Ramos (cell line): Measurements from ENCODE around the gene ALOX5AP.

Experiments used
- in situ Hi-C: fragments of 300-500 bp; cut with MboI; formaldehyde crosslinking; loops from one replicate; pipeline ENCODE4 v1.14.3; 2022; ENCODE audit warnings: low sequenced_read_pairs; ENCODE audit not compliant: unreplicated experiment

Gene ALOX5AP

GRCh38 chr13:30712536-30713532, 22.5 kb upstream of the ALOX5AP start:
- in situ Hi-C loops, result no loop called here

GRCh38 chr13:30714629-30715371, 20.5 kb upstream of the ALOX5AP start:
- in situ Hi-C loops, result no loop called here

GRCh38 chr13:30715372-30715756, 20.0 kb upstream of the ALOX5AP start:
- in situ Hi-C loops, result no loop called here

GRCh38 chr13:30715837-30716236, 19.5 kb upstream of the ALOX5AP start:
- in situ Hi-C loops, result no loop called here

GRCh38 chr13:30718661-30719524, 16.4 kb upstream of the ALOX5AP start:
- in situ Hi-C loops, result no loop called here

- in situ Hi-C loops, result no loop called here
Measured at GRCh38 chr13:30719525-30719914, 15.8 kb upstream of the ALOX5AP start.

- in situ Hi-C loops, result no loop called here
Measured at GRCh38 chr13:30720172-30720869, 15.0 kb upstream of the ALOX5AP start.

GRCh38 chr13:30721936-30722335, 13.4 kb upstream of the ALOX5AP start:
- in situ Hi-C loops, result no loop called here

- in situ Hi-C loops, result no loop called here
Measured at GRCh38 chr13:30722361-30722760, 13.0 kb upstream of the ALOX5AP start.

GRCh38 chr13:30724778-30725177, 10.6 kb upstream of the ALOX5AP start:
- in situ Hi-C loops, result no loop called here

GRCh38 chr13:30725326-30726085, 9.8 kb upstream of the ALOX5AP start:
- in situ Hi-C loops, result no loop called here

GRCh38 chr13:30726192-30726591, 9.2 kb upstream of the ALOX5AP start:
- in situ Hi-C loops, result no loop called here

GRCh38 chr13:30727491-30728355, 7.6 kb upstream of the ALOX5AP start:
- in situ Hi-C loops, result no loop called here

- in situ Hi-C loops, result no loop called here
Measured at GRCh38 chr13:30729801-30730200, 5.5 kb upstream of the ALOX5AP start.

- in situ Hi-C loops, result no loop called here
Measured at GRCh38 chr13:30730526-30730925, 4.8 kb upstream of the ALOX5AP start.

- in situ Hi-C loops, result no loop called here
Measured at GRCh38 chr13:30731361-30732045, 3.8 kb upstream of the ALOX5AP start.

GRCh38 chr13:30732046-30732390, 3.3 kb upstream of the ALOX5AP start:
- in situ Hi-C loops, result no loop called here

- in situ Hi-C loops, result no loop called here
Measured at GRCh38 chr13:30734439-30734838, 904 bp upstream of the ALOX5AP start.
